Endodermal cell (in vitro differentiated cells): ENCODE measurements around the gene TNFAIP8L2. TPM values are rescaled to one million over a fixed set of nuclear protein-coding genes. Genes with fewer than 3 reads are reported as not detected.
A peak's percentile ranks its signal among the peaks of the same experiment; 100 is the strongest.
"Not testable (repeated sequence)": the region's sequence is repeated elsewhere in the genome, so short reads cannot be mapped to it uniquely, and the experiment has no call there.

Experiments used
- DNase-seq: peaks from one replicate; pipeline ENCODE4 v3.0.0-alpha.2; 2017
- H3K27ac ChIP-seq: 2 replicates; pipeline ENCODE4 v1.5.1; 2013; ENCODE audit warnings: mild to moderate bottlenecking, low read depth, low read length, moderate library complexity
- H3K27me3 ChIP-seq: 2 replicates; pipeline ENCODE4 v1.6.1; 2013; ENCODE audit warnings: mild to moderate bottlenecking, low read length, moderate library complexity; ENCODE audit not compliant: insufficient read depth, control insufficient read depth, poor library complexity, severe bottlenecking
- H3K36me3 ChIP-seq: 2 replicates; pipeline ENCODE4 v1.7.0; 2013; ENCODE audit warnings: mild to moderate bottlenecking, low read length, moderate library complexity; ENCODE audit not compliant: control insufficient read depth, insufficient read depth
- H3K4me1 ChIP-seq: one replicate; pipeline ENCODE4 v1.7.0; 2013; ENCODE audit warnings: low read length; ENCODE audit not compliant: control insufficient read depth, insufficient read depth
- H3K4me3 ChIP-seq: 2 replicates; pipeline ENCODE4 v1.5.1; 2013; ENCODE audit warnings: mild to moderate bottlenecking, low read length, moderate library complexity
- H3K9ac ChIP-seq: 2 replicates; pipeline ENCODE4 v1.6.1; 2013; ENCODE audit warnings: mild to moderate bottlenecking, low read length, moderate library complexity; ENCODE audit not compliant: poor library complexity, severe bottlenecking; ENCODE audit errors: extremely low read depth
- H3K9me3 ChIP-seq: 2 replicates; pipeline ENCODE4 v1.6.1; 2013; ENCODE audit warnings: mild to moderate bottlenecking, low read length, moderate library complexity; ENCODE audit not compliant: control insufficient read depth
- H3K27ac Mint-ChIP-seq: 2 replicates; pipeline ENCODE4 v1.8.0; 2020; ENCODE audit warnings: mixed read lengths
- H3K27me3 Mint-ChIP-seq: 2 replicates; pipeline ENCODE4 v1.8.0; 2021; ENCODE audit warnings: mild to moderate bottlenecking, mixed read lengths; ENCODE audit not compliant: insufficient read depth
- H3K36me3 Mint-ChIP-seq: 2 replicates; pipeline ENCODE4 v1.8.0; 2020; ENCODE audit warnings: low read depth, mixed read lengths
- H3K4me1 Mint-ChIP-seq: 2 replicates; pipeline ENCODE4 v1.8.0; 2020; ENCODE audit warnings: mixed read lengths
- H3K4me3 Mint-ChIP-seq: 2 replicates; pipeline ENCODE4 v1.8.0; 2020; ENCODE audit warnings: mild to moderate bottlenecking, moderate library complexity, mixed read lengths
- H3K9me3 Mint-ChIP-seq: 2 replicates; pipeline ENCODE4 v1.8.0; 2020; ENCODE audit warnings: mild to moderate bottlenecking, mixed read lengths
- WGBS, 2 experiments: methylation state at CpG; one replicate each; pipeline versions ENCODE4 v1.1.5 to v1.1.7; 2013; ENCODE audit warnings: missing lambda C conversion rate in 2 of 2, mixed read lengths in 1 of 2; ENCODE audit not compliant: insufficient coverage in 1 of 2, insufficient read length in 1 of 2; 5-methylcytosine and 5-hydroxymethylcytosine counted together
- total RNA-seq, 2 donors: library from RNA; stranded (reverse); fragmentation: NEBNext Ultra II Directional in 1 of 2; extraction: Animal tissue kit (Norgen Biotek cat#: 25700) in 1 of 2; gene quantifications; 2 replicates in 1 of 2; 3 replicates in 1 of 2; pipeline ENCODE4 v1.2.1, GENCODE V29; 2021
- TF ChIP-seq, protein P1 (sequence below): fragments of 200-600 bp; sonication (generic); conservative IDR thresholded peaks from 2 replicates; pipeline ENCODE4 v1.5.0; 2021; ENCODE audit warnings: antibody characterized with exemption, mild to moderate bottlenecking

Gene TNFAIP8L2
- total RNA-seq, 2 donors from 2014 or later, result not detected

DNA sequence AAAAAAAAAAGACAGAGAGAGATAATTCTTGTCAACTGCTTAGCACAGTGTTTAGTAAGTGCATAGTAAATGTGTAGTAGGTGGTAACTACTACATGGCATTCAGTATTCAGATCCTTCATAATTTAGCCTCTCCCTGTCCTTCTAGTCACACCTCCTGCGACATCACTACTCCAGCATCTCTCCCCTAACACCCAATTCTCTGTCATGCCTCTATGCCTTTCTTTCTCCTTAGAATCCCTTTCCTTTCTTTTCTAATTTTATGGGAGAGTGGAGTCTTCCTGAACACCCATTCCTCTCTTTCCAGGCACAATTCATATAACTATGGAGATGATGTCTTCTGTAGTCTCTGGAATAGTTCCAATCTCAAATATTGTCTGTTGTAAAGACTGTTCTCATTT is 37.4 kb downstream of the TNFAIP8L2 start:
- Mint-ChIP-seq H3K4me1 (peaks cover 8% of the 10 kb centered on the region), H3K27me3 (peaks cover 3% of the 10 kb centered on the region), H3K9me3 (no peaks in the 10 kb centered on the region), H3K27ac (no peak overlapping the region), H3K36me3 (no peaks in the 10 kb centered on the region), H3K4me3 (no peak overlapping the region)
- no peak for DNase-seq
- Histone ChIP-seq H3K4me3 (no peak overlapping the region), H3K27me3 (peaks cover 8% of the 10 kb centered on the region), H3K27ac (no peak overlapping the region), H3K4me1 (no peaks in the 10 kb centered on the region), H3K36me3 (no peaks in the 10 kb centered on the region), H3K9me3 (no peaks in the 10 kb centered on the region), H3K9ac (no peak overlapping the region)
- WGBS, 2 experiments, result 50 to 89% methylated on average over 1 of the region's 1 CpG
- TF ChIP-seq, protein P1, sequence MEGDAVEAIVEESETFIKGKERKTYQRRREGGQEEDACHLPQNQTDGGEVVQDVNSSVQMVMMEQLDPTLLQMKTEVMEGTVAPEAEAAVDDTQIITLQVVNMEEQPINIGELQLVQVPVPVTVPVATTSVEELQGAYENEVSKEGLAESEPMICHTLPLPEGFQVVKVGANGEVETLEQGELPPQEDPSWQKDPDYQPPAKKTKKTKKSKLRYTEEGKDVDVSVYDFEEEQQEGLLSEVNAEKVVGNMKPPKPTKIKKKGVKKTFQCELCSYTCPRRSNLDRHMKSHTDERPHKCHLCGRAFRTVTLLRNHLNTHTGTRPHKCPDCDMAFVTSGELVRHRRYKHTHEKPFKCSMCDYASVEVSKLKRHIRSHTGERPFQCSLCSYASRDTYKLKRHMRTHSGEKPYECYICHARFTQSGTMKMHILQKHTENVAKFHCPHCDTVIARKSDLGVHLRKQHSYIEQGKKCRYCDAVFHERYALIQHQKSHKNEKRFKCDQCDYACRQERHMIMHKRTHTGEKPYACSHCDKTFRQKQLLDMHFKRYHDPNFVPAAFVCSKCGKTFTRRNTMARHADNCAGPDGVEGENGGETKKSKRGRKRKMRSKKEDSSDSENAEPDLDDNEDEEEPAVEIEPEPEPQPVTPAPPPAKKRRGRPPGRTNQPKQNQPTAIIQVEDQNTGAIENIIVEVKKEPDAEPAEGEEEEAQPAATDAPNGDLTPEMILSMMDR, result no peak

DNA sequence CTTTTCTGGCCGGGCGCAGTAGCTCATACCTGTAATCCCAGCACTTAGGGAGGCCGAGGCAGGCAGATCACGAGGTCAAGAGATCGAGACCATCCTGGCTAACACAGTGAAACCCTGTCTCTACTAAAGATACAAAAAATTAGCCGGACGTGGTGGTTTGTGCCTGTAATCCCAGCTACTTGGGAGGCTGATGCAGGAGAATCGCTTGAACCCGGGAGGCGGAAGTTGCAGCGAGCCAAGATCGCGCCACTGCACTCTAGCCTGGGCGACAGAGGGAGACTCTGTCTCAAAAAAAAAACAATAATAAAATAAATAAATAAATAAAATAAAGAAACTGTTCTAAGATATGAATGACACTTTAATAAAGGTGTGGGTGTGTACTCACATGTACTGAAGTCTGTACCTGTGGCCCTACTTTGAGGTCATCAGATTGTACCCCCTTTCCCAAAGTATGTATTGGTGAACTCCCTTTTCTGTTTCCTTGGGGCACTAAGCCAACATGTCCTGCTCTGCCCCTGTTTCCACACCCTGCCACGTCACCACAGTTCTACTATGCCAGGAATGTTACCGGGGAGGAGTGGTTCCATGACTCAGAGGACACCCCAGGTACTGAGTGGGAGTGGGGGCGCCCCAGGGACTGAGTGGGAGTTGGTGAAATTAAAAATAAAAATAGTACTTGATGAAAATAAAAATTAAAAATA is 38.6 kb downstream of the TNFAIP8L2 start:
- H3K4me3 Mint-ChIP-seq, H3K36me3 ChIP-seq, H3K9ac ChIP-seq, H3K36me3 Mint-ChIP-seq, H3K27me3 Mint-ChIP-seq, H3K4me3 ChIP-seq, H3K27ac ChIP-seq, H3K27me3 ChIP-seq, DNase-seq, H3K4me1 ChIP-seq, H3K9me3 ChIP-seq, H3K27ac Mint-ChIP-seq, H3K9me3 Mint-ChIP-seq: not testable (repeated sequence)
- WGBS, 2 experiments, result 93 to 100% methylated on average over 2 to 15 of the region's 17 CpGs
- peaks cover 15% of the 10 kb centered on the region for H3K4me1 Mint-ChIP-seq

DNA sequence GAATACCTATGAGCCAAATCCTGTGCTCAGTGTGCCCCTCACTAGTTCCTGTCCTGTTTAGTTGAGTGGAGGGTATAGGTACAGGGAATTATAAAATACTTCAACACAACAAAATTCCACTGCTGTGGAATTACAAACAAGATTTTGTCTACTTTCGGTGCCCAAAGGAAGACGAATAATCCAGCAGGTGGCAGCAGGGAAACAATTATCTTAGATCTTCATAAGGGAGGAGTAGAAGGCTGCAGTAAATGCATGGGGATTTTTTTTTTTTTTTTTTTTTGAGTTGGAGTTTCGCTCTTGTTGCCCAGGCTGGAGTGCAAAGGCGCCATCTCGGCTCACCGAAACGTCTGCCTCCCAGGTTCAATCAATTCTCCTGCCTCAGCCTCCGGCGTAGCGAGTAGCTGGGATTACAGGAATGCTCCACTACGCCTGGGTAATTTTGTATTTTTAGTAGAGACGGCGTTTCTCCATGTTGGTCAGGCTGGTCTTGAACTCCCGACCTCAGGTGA is 39.9 kb downstream of the TNFAIP8L2 start:
- no peak overlapping the region for H3K9ac ChIP-seq
- H3K36me3 ChIP-seq, result peaks cover 4% of the 10 kb centered on the region
- H3K27me3 ChIP-seq, result peaks cover 8% of the 10 kb centered on the region
- H3K27me3 Mint-ChIP-seq, result peaks cover 3% of the 10 kb centered on the region
- H3K27ac ChIP-seq, result no peak overlapping the region
- H3K4me1 ChIP-seq, result no peaks in the 10 kb centered on the region
- H3K36me3 Mint-ChIP-seq, result peaks cover 2% of the 10 kb centered on the region
- H3K9me3 ChIP-seq, result no peaks in the 10 kb centered on the region
- DNase-seq, result peak; percentile 69
- H3K4me1 Mint-ChIP-seq, result peaks cover 19% of the 10 kb centered on the region
- H3K9me3 Mint-ChIP-seq, result no peaks in the 10 kb centered on the region
- H3K27ac Mint-ChIP-seq, result peak overlapping the region; percentile 77
- H3K4me3 ChIP-seq, result no peak overlapping the region
- TF ChIP-seq, protein P1, result peak; percentile 66
- 63 to 68% methylated on average over 8 to 14 of the region's 14 CpGs for WGBS, 2 experiments
- H3K4me3 Mint-ChIP-seq, result no peak overlapping the region
